ENCODE results near the gene SINHCAF. TPM values are rescaled to one million over a fixed set of nuclear protein-coding genes. Genes with fewer than 3 reads are reported as not detected.

SINHCAF gene
- total RNA-seq, 1 experiment from 2014 or later: 104 TPM

DNA sequence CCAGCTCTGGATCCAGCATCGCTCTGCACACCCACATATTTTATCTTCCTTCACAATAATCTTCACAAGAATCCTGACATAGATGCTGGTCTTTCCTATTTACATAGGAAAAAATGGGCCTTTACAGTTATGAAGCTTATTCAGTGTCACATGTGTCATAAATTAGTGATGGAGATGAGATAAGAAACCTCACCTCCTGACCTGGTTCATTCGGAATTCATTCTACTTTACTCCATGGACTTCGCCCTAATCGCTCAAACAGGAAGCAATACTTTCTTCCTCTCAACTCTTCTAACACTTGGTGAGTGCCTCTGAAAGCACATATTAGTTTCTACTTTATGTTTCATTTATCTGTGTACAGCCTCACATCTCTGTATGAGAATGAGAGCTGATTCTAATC lies 12.0 kb upstream of the SINHCAF start:
- DNase-seq (ENCODE audit: low spot score): peak; percentile 71

DNA sequence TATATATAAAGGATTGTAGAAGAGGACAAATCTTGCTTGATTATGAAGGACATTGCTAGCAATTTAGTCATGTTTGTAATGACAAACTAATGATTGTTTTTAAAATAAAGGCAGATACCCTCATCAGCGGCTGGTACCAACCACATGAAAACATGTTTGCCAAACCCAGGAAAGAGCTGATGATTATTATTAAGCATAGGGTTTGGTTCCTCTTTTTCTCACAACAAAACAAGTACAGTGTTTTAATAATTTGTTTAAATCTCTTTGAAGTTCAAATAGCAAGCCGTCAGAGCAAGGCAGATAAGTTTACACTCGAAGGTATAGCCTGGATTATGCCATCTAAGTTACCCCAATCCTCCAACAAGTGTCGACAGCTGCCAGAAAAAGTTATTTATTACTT lies 5.3 kb upstream of the SINHCAF start:
- no peak for DNase-seq (ENCODE audit: low spot score)

GRCh38 chr12:31326736-31327659 lies 1.0 kb upstream of the SINHCAF start:
- DNase-seq (ENCODE audit: low spot score): peak; percentile 45

DNA sequence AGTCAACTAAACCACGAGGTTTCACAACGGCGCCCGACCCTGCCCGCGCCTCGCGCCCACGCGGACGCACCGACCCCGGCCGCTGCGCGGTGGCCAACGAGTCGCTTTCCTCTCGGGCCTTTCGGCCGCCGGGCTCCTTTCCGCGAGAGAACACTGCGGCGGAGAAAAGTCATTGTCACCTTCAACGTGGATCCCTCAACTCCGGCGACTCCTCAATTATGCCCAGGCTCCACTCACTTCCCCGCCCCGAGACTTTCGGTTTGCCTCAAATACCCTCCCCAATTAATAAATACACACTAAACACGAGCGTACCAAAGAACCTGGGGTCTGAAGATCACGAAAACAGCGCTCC lies 450 bp downstream of the SINHCAF start:
- no peak for DNase-seq (ENCODE audit: low spot score)

- DNase-seq (ENCODE audit: low spot score): peak; percentile 73
These were observed 966 bp downstream of the SINHCAF start for GRCh38 chr12:31324845-31325523.

- DNase-seq (ENCODE audit: low spot score): peak; percentile 83
These were observed 1.7 kb downstream of the SINHCAF start for GRCh38 chr12:31324116-31324844.

- DNase-seq (ENCODE audit: low spot score): peak; percentile 67
These were observed 2.4 kb downstream of the SINHCAF start for GRCh38 chr12:31323391-31324115.

DNA sequence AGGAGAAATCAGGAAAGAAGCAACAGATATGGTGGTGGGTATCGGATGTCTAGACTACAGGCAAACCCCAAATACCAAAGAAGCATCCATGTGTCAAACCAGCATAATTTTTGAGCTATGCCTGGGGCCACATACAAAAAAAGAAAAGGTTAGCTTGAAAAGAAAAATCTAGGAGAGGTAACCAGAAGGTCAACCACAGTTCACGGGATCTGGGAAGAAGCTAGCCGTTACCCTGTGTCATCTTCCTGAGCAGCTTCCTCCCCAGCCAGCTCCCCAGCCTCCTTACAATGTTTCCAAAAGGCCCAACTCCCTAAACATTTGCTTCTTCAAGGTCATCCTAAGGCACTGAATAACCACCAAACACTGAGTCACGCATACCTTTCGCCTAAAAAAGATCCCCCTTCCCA lies 3.1 kb downstream of the SINHCAF start:
- peak; percentile 52 for DNase-seq (ENCODE audit: low spot score)

GRCh38 chr12:31321897-31322228 lies 4.1 kb downstream of the SINHCAF start:
- no peak for DNase-seq (ENCODE audit: low spot score)

DNA sequence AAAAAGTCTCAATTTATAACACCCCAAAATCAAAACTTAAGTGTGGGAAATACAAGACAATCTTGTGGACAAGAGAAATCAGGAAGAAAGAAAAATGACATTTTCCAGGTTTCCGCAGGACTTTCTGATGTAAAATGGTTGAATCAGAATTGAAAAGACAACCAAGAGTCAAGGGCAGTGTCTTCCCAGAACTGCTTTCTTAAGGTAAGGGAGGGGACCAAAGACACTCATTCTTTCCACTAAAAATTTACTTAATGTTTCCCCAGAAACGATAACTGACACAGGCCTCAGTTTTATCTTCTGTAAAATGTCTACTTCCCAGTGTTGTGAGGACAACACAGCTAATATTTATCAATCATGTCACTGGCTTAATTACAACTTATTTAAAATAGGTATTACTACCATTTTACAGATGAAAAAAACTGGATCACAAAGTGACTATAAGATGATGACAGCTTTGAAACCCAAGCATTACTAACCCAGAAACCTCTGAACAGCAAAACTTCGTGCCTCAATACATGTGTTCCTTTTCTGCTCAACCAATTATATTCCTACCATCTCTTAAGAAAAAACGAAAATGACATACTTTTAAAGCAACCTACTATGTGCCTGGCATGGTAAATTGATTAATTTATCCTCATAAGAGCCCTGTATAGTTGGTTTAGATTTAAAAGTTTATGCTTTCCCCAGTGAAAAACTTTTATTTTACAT lies 4.6 kb downstream of the SINHCAF start:
- no peak for DNase-seq (ENCODE audit: low spot score)

GRCh38 chr12:31318657-31319269 lies 7.2 kb downstream of the SINHCAF start:
- no peak for DNase-seq (ENCODE audit: low spot score)

DNA sequence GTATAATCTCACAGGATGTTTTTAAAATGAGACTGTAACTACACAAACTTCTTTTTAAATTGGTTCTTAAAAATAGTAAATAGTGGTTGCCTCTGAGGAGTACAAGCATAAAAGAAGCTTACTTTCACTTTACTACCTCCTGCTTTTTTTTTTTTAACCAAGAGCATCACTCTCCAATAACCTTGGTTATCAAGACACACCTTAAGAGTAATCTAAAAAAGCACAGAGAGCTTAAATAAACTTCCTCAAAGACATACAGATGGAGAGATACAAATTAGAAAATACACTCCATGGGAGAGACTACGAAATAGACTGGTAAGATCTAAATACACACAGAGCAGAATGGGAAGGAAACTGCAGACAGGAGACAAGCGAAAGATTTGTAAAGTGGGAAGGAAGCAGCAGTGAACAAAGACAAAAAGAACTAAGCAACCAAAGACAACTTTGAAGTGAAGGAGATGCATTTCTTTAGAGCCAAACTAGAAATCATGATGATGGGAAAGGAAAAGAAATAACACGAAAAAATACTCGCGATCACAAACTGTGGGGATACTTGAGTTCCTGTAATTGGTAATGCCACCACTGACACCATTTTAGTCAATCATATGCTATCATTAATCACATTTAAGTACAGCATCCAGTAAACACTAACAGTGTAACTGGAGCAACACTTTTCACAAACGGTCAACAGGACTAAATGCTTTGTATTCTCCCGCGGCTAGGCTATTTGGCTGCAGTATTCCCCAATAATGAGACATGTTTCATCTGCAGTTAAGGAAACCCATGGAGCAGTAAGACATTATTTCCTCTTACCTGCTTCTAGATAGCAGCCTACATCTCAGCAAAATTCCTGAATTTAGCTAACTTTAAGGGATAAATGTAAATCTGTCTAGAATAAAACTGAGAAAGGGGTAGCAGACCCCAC lies 8.2 kb downstream of the SINHCAF start:
- peak; percentile 46 for DNase-seq (ENCODE audit: low spot score)

GRCh38 chr12:31316891-31317290 lies 9.1 kb downstream of the SINHCAF start:
- no peak for DNase-seq (ENCODE audit: low spot score)

DNA sequence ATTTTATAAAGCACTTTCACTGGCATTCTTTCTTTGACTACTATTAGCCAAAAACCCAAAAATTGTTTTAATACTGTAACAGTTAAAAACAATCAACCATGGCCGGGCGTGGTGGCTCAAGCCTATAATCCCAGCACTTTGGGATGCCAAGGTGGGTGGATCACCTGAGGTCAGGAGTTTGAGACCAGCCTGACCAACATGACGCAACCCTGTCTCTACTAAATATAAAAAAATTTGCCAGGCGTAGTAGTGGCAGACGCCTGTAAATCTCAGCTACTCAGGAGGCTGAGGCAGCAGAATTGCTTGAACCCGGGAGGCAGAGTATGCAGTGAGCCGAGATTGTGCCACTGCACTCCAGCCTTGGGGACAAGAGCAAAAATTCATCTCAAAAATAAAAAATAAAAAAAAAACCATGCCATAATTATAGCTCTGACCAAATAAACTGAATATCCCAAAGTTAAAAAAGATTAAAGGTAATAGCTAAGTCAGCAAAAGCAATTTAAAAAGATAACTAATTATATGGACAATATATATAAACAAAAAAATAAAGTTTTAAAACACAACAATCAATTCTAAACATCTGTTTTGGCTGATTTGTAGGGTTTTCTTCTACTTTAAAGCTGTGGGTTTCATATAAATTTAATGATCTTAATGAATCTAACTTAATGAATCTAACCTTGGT lies 10.0 kb downstream of the SINHCAF start:
- no peak for DNase-seq (ENCODE audit: low spot score)

DNA sequence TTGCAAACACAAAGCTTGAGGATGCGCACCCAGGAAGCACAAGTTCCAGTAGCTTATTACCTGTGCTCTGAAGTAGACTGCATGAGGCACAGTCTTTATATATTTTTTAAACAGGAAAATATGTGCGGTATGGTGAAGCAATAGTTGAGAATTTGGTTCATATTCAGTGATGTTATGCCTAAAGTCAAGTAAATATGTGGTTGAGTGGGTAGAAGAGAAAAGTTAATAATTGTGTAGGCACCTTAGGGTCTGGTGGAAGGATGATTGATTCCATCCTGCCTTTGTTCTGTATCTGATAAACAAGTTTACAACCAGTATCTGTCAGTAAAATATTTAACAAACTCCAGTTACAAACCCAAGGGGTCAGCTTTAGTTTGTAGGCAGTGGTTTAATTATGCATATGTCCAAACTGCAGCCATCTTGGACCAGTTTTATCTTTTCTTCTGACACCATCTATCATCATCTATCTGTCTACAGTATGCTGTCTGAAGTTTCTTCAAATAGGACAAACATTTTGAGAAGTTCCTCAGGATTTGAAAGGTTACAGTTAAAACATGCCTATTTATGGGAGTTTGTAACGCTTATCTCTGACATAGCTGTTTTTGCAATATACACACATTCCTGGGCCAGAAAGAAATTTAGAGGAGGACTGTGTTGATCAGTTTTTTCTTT lies 10.8 kb downstream of the SINHCAF start:
- DNase-seq (ENCODE audit: low spot score): no peak

DNA sequence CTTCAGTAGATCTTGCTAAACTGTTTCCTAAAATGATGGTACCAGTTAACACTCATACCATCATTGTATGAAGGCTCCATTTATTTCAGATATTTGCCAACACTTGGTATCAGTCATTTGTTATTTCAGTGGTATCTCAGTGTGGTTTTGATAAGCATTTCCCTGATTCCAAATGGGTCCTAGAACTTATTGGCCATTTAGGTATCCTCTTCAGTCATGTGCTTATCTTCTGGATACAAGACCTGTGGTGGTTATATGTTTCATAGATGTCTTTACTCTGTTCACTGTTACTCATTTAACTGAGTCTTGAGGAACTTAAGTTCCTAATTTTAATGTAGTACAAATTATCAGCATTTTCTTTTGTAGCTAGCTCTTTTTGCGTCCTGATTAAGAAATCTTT lies 13.5 kb downstream of the SINHCAF start:
- DNase-seq (ENCODE audit: low spot score): no peak

DNA sequence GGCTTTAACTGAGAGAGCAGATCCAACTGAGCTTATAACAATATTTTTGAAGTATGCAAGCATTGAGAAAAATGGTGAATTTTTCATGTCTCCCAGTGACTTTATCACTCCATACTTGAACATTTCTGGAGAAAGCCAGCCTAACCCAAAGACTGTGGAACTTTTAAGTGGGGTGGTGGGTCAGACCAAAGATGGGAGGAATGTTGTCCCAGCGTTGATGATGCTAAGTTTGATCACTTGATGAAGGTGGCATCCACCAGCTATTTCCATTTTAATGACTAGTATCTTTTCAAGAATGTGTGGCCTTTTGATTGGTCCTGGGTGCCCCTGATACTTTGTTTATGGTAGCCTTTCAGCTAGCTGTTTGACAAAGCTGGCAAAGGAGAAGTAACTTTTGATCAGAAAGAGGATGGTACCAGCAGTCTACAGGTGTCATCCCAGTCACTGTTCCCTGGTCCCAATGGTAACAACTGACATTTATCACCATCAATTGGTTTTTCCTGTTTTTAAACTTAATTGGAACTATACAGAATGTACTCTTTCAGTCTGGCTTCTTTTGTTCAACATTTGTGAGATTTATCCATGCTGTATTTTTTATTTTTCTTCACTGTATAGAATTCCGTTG lies 14.2 kb downstream of the SINHCAF start:
- no peak for DNase-seq (ENCODE audit: low spot score)

- no peak for DNase-seq (ENCODE audit: low spot score)
These were observed 15.5 kb downstream of the SINHCAF start for GRCh38 chr12:31310488-31310887.
